ENCODE measurements around the gene FAM20C. TPM values are rescaled to one million over a fixed set of nuclear protein-coding genes. Genes with fewer than 3 reads are reported as not detected.

The FAM20C gene
- total RNA-seq, 1 experiment from 2014 or later: 34.0 TPM

DNA sequence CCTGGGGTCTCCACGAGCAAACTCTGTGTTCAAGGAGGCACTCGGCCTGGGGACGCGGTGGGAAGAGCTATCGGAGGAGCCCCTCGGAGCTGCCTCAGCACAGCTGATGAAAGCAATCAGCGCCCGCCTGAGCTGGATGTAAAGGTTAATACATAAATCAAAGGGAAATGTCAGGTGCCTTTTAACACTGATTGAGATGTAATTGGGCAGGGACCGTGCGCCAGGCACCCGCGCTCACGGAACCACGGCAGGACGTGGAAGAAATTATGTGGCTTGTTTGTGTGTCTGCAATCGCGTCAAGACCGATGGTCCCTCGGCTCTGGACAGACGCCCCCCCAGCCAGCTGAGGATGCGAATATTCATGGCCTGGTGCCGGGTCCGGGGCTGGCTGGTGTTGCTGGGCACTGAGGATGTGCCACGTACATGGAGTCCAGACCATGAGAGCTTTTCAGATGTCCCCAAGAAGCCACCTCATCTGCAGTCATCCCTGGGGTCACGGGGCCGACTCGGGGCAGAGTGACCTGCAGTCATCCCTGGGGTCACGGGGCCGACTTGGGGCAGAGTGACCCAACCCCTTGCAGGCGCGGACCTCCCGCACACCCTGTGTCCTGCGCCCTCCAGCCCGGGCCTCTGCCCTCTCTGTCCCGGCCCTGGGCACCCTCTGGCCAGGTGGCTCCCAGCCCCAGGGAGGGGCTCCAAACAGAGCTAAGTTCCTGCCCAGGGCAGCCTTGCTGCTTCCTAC lies 113.2 kb downstream of the FAM20C start:
- Mint-ChIP-seq H3K36me3 (ENCODE audit: insufficient read depth, unreplicated experiment) (no peaks in the 10 kb centered on the region), H3K27me3 (ENCODE audit: insufficient read depth, unreplicated experiment) (no peaks in the 10 kb centered on the region), H3K4me3 (ENCODE audit: unreplicated experiment) (no peak overlapping the region), H3K4me1 (ENCODE audit: low read depth, unreplicated experiment) (peaks cover 6% of the 10 kb centered on the region), H3K9me3 (ENCODE audit: unreplicated experiment) (peaks cover 30% of the 10 kb centered on the region), H3K27ac (ENCODE audit: unreplicated experiment) (no peak overlapping the region)
- ChIA-PET POLR2A (no interaction called here), CTCF (no interaction called here)
- no peaks in the 10 kb centered on the region for H3K36me3 ChIP-seq (ENCODE audit: control insufficient read depth, insufficient read depth, low read length)
- H3K27me3 ChIP-seq (replicated peaks; ENCODE audit: control insufficient read depth, insufficient read depth, low read length): no peaks in the 10 kb centered on the region
- no TSS peak for BruUV-seq (replicated peaks)
- no peak overlapping the region for H3K4me3 ChIP-seq (ENCODE audit: low read depth, low read length)
- peaks cover 8% of the 10 kb centered on the region; the same call in 1 of the 2 replicates for H3K9me3 ChIP-seq
- no peaks in the 10 kb centered on the region for H3K4me1 ChIP-seq
- intact Hi-C loops (cut with micrococcal nuclease; ENCODE audit: unreplicated experiment): no loop called here
- TF ChIP-seq, protein P1, sequence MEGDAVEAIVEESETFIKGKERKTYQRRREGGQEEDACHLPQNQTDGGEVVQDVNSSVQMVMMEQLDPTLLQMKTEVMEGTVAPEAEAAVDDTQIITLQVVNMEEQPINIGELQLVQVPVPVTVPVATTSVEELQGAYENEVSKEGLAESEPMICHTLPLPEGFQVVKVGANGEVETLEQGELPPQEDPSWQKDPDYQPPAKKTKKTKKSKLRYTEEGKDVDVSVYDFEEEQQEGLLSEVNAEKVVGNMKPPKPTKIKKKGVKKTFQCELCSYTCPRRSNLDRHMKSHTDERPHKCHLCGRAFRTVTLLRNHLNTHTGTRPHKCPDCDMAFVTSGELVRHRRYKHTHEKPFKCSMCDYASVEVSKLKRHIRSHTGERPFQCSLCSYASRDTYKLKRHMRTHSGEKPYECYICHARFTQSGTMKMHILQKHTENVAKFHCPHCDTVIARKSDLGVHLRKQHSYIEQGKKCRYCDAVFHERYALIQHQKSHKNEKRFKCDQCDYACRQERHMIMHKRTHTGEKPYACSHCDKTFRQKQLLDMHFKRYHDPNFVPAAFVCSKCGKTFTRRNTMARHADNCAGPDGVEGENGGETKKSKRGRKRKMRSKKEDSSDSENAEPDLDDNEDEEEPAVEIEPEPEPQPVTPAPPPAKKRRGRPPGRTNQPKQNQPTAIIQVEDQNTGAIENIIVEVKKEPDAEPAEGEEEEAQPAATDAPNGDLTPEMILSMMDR (IDR thresholded peaks at IDR 0.05; ENCODE audit: insufficient read depth in 1 of 2, low read depth in 1 of 2, low read length in 1 of 2, severe bottlenecking in 1 of 2, unreplicated experiment in 1 of 2): no peak
- DNase-seq: peak in 1 of 2 experiments; percentile 25

DNA sequence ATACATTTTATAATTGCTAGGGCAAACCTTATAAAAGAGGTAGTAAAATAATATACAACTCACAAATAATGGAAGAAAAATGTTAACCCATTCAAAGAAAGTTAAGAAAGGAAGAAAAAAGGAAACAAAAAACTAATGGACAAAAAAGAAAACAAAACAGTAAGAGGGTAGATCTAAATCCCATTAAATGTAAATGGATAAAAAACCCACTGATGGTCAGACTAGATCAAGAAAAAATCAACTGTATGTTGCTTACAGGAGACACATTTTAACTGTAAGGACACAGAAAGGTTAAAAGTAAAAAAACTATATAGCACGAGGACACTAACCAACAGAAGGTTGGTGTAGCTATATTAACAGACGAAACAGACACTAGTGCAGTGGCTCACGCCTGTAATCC lies 115.6 kb downstream of the FAM20C start:
- Mint-ChIP-seq H3K27me3 (ENCODE audit: insufficient read depth, unreplicated experiment) (no peaks in the 10 kb centered on the region), H3K4me1 (ENCODE audit: low read depth, unreplicated experiment) (peaks cover 14% of the 10 kb centered on the region), H3K27ac (ENCODE audit: unreplicated experiment) (no peak overlapping the region), H3K4me3 (ENCODE audit: unreplicated experiment) (no peak overlapping the region), H3K9me3 (ENCODE audit: unreplicated experiment) (peaks cover 30% of the 10 kb centered on the region), H3K36me3 (ENCODE audit: insufficient read depth, unreplicated experiment) (no peaks in the 10 kb centered on the region)
- Histone ChIP-seq H3K27me3 (replicated peaks; ENCODE audit: control insufficient read depth, insufficient read depth, low read length) (no peaks in the 10 kb centered on the region), H3K4me1 (peaks cover 10% of the 10 kb centered on the region; the same call in 1 of the 2 replicates), H3K4me3 (ENCODE audit: low read depth, low read length) (no peak overlapping the region), H3K36me3 (ENCODE audit: control insufficient read depth, insufficient read depth, low read length) (no peaks in the 10 kb centered on the region), H3K9me3 (peaks cover 8% of the 10 kb centered on the region; the same call in 1 of the 2 replicates)
- TF ChIP-seq, protein P1 (IDR thresholded peaks at IDR 0.05; ENCODE audit: insufficient read depth in 1 of 2, low read depth in 1 of 2, low read length in 1 of 2, severe bottlenecking in 1 of 2, unreplicated experiment in 1 of 2): no peak
- DNase-seq: no peak
- intact Hi-C loops (cut with micrococcal nuclease; ENCODE audit: unreplicated experiment): no loop called here
- POLR2A ChIA-PET: no interaction called here
- CTCF ChIA-PET: interaction anchor here (0.6 kb wide), 1 partner anchor 127 kb away, joined by 4 read pairs; no protein-coding TSS in a partner anchor
- BruUV-seq (replicated peaks): no TSS peak

GRCh38 chr7:309586-310228 lies 117.3 kb downstream of the FAM20C start:
- ChIA-PET CTCF (no interaction called here), POLR2A (no interaction called here)
- Histone ChIP-seq H3K27me3 (replicated peaks; ENCODE audit: control insufficient read depth, insufficient read depth, low read length) (no peaks in the 10 kb centered on the region), H3K9me3 (peaks cover 8% of the 10 kb centered on the region; the same call in 1 of the 2 replicates), H3K36me3 (ENCODE audit: control insufficient read depth, insufficient read depth, low read length) (no peaks in the 10 kb centered on the region), H3K4me1 (peaks cover 16% of the 10 kb centered on the region; the same call in 1 of the 2 replicates), H3K4me3 (ENCODE audit: low read depth, low read length) (no peak overlapping the region)
- Mint-ChIP-seq H3K4me3 (ENCODE audit: unreplicated experiment) (no peak overlapping the region), H3K4me1 (ENCODE audit: low read depth, unreplicated experiment) (peaks cover 8% of the 10 kb centered on the region), H3K27ac (ENCODE audit: unreplicated experiment) (no peak overlapping the region), H3K27me3 (ENCODE audit: insufficient read depth, unreplicated experiment) (no peaks in the 10 kb centered on the region), H3K36me3 (ENCODE audit: insufficient read depth, unreplicated experiment) (no peaks in the 10 kb centered on the region), H3K9me3 (ENCODE audit: unreplicated experiment) (peaks cover 24% of the 10 kb centered on the region)
- intact Hi-C loops (cut with micrococcal nuclease; ENCODE audit: unreplicated experiment): no loop called here
- BruUV-seq (replicated peaks): no TSS peak
- TF ChIP-seq, protein P1 (IDR thresholded peaks at IDR 0.05; ENCODE audit: insufficient read depth in 1 of 2, low read depth in 1 of 2, low read length in 1 of 2, severe bottlenecking in 1 of 2, unreplicated experiment in 1 of 2): no peak
- DNase-seq: no peak

Other genes starting within 250 kb of the FAM20C start
- not detected in 2 replicates for gene FOXL3, start 97.6 kb downstream of the FAM20C start, total RNA-seq (2022)

Data from Caco-2 (cell line).